Head of caudate nucleus (tissue), 42 donors: ENCODE results near the gene DOK7.

ENCODE experiments used
- DNase-seq, 42 donors: peaks; one replicate each; pipeline versions ENCODE4 v3.0.0 to v3.0.0-alpha.2; 2020 to 2021; ENCODE audit warnings: mixed read lengths in 7 of 42
- intact Hi-C: fragments of 100-400 bp; cut with DNase I; formaldehyde crosslinking; loops from one replicate; pipeline ENCODE4 v1.15.0; 2022

The DOK7 gene

GRCh38 chr4:3440011-3440410, 23.1 kb upstream of the DOK7 start:
- intact Hi-C loops, result loop anchor here (5.0 to 10.0 kb wide), 2 partner anchors 93 to 235 kb away; no protein-coding TSS in a partner anchor
- DNase-seq, result peak in 1 of 42 donors; percentile 28

- peak in 30 of 42 donors; percentile 17 to 70 (median 43) for DNase-seq
- intact Hi-C loops, result loop anchor here (5.0 to 10.0 kb wide), 2 partner anchors 94 to 236 kb away; no protein-coding TSS in a partner anchor
Observed at GRCh38 chr4:3440979-3441500, 22.1 kb upstream of the DOK7 start.

- intact Hi-C loops, result loop anchor here (5.0 to 10.0 kb wide), 2 partner anchors 94 to 237 kb away; no protein-coding TSS in a partner anchor
- no peak for DNase-seq
Observed at GRCh38 chr4:3441501-3442459, 21.3 kb upstream of the DOK7 start, which contains the start of gene HGFAC. Gene HGFAC (plus strand): TSS chr4:3441968. CDS start chr4:3442002, 34 bp downstream.

GRCh38 chr4:3442460-3442958, 20.6 kb upstream of the DOK7 start:
- intact Hi-C loops, result loop anchor here (5.0 to 10.0 kb wide), 2 partner anchors 95 to 238 kb away; no protein-coding TSS in a partner anchor
- DNase-seq, result no peak

GRCh38 chr4:3442959-3443749, 20.0 kb upstream of the DOK7 start:
- DNase-seq, result peak in 32 of 42 donors; percentile 22 to 79 (median 56)
- intact Hi-C loops, result loop anchor here (5.0 to 10.0 kb wide), 2 partner anchors 96 to 238 kb away; no protein-coding TSS in a partner anchor

GRCh38 chr4:3443750-3444309, 19.3 kb upstream of the DOK7 start:
- intact Hi-C loops, result loop anchor here (5.0 to 10.0 kb wide), 2 partner anchors 97 to 239 kb away; no protein-coding TSS in a partner anchor
- no peak for DNase-seq

- intact Hi-C loops, result loop anchor here (5.0 to 10.0 kb wide), 2 partner anchors 97 to 240 kb away; no protein-coding TSS in a partner anchor
- no peak for DNase-seq
Observed at GRCh38 chr4:3444351-3445110, 18.6 kb upstream of the DOK7 start.

GRCh38 chr4:3445111-3445820, 17.8 kb upstream of the DOK7 start:
- intact Hi-C loops, result loop anchor here (10.0 kb wide), 1 partner anchor 240 kb away; no protein-coding TSS in a partner anchor
- no peak for DNase-seq

GRCh38 chr4:3445829-3446545, 17.1 kb upstream of the DOK7 start:
- no peak for DNase-seq
- intact Hi-C loops, result loop anchor here (10.0 kb wide), 1 partner anchor 241 kb away; no protein-coding TSS in a partner anchor

GRCh38 chr4:3446631-3447320, 16.3 kb upstream of the DOK7 start:
- intact Hi-C loops, result loop anchor here (10.0 kb wide), 1 partner anchor 242 kb away; no protein-coding TSS in a partner anchor
- DNase-seq, result no peak

GRCh38 chr4:3447431-3448395, 15.4 kb upstream of the DOK7 start:
- DNase-seq, result no peak
- intact Hi-C loops, result loop anchor here (10.0 kb wide), 1 partner anchor 243 kb away; no protein-coding TSS in a partner anchor

GRCh38 chr4:3449047-3449573, 14.0 kb upstream of the DOK7 start:
- intact Hi-C loops, result loop anchor here (10.0 kb wide), 1 partner anchor 244 kb away; no protein-coding TSS in a partner anchor

GRCh38 chr4:3449574-3450534, 13.3 kb upstream of the DOK7 start:
- no peak for DNase-seq
- intact Hi-C loops, result loop anchor here (10.0 kb wide), 1 partner anchor 245 kb away; no protein-coding TSS in a partner anchor

More at GRCh38 chr4:3449047-3449573, 14.0 kb upstream of the DOK7 start:
- no peak for DNase-seq
